Gastrocnemius medialis (tissue), 4 donors: Measurements from ENCODE around the gene EML3. TPM values are rescaled to one million over a fixed set of nuclear protein-coding genes. Genes with fewer than 3 reads are reported as not detected.
A peak's percentile ranks its signal among the peaks of the same experiment; 100 is the strongest.

ENCODE experiments used
- ATAC-seq, 2 donors: fragments of 150-250 bp; one replicate each; pipeline ENCODE4 v1.9.1; 2016
- DNase-seq, 2 donors: peaks; one replicate each; pipeline ENCODE4 v3.0.0-alpha.2; 2019
- H3K27ac ChIP-seq, 4 donors: fragments of 200-600 bp; sonication (generic); 1 replicate in 1 of 4; 2 replicates in 3 of 4; pipeline ENCODE4 v1.5.1; 2016 to 2018; ENCODE audit warnings: mild to moderate bottlenecking in 2 of 4, moderate library complexity in 1 of 4
- H3K27me3 ChIP-seq, 3 donors: fragments of 200-600 bp; sonication (generic) in 2 of 3; 1 replicate in 1 of 3; 2 replicates in 2 of 3; pipeline versions ENCODE4 v1.5.1 to v1.6.0; 2016 to 2019; ENCODE audit warnings: mild to moderate bottlenecking in 1 of 3, moderate library complexity in 1 of 3
- H3K36me3 ChIP-seq, 2 donors: fragments of 200-600 bp; sonication (generic) in 1 of 2; one replicate each; pipeline ENCODE4 v1.5.1; 2017 to 2018
- H3K4me1 ChIP-seq, 2 donors: fragments of 200-600 bp; sonication (generic) in 1 of 2; one replicate each; pipeline ENCODE4 v1.5.1; 2016 to 2017; ENCODE audit warnings: mild to moderate bottlenecking in 2 of 2
- H3K4me3 ChIP-seq, 4 donors: fragments of 200-600 bp; sonication (generic) in 3 of 4; 1 replicate in 1 of 4; 2 replicates in 3 of 4; pipeline ENCODE4 v1.5.1; 2016 to 2019; ENCODE audit warnings: mild to moderate bottlenecking in 2 of 4
- H3K9me3 ChIP-seq, 3 donors: fragments of 200-600 bp; sonication (generic) in 2 of 3; 1 replicate in 1 of 3; 2 replicates in 2 of 3; pipeline ENCODE4 v1.5.1; 2016 to 2019
- CTCF ChIP-seq, 5 experiments: fragments of 450-650 bp in 3 of 5; fragments of 200-600 bp in 2 of 5; sonication (generic) in 2 of 5; IDR thresholded peaks in 4 of 5; conservative IDR thresholded peaks in 1 of 5; 1 replicate in 4 of 5; 2 replicates in 1 of 5; pipeline ENCODE4 v1.5.1; 2016 to 2019; ENCODE audit warnings: antibody characterized with exemption in 5 of 5, mild to moderate bottlenecking in 3 of 5, moderate library complexity in 3 of 5
- POLR2A ChIP-seq, 2 donors: fragments of 450-650 bp; IDR thresholded peaks; one replicate each; pipeline ENCODE4 v1.6.1; 2017; ENCODE audit warnings: antibody characterized with exemption in 2 of 2, mild to moderate bottlenecking in 2 of 2, moderate library complexity in 2 of 2
- in situ Hi-C, 4 donors: fragments of 200-750 bp; cut with MboI; loops; one replicate each; pipeline versions ENCODE4 v1.15.0 to v1.8.0; 2017; ENCODE audit warnings: low sequenced_read_pairs in 4 of 4
- intact Hi-C: fragments of 100-400 bp; cut with DNase I; formaldehyde crosslinking; loops from one replicate; pipeline ENCODE4 v1.15.1; 2023; ENCODE audit warnings: low total_unique reads
- total RNA-seq, 4 donors: library from RNA; depleted of rRNA; stranded (reverse); fragments of >200 nt; gene quantifications; one replicate each; pipeline versions ENCODE4 v1.1.0 to v1.2.3, GENCODE V29; 2016

The EML3 gene
- total RNA-seq, 4 donors from 2014 or later: 4.7 to 7.9 (median 7.0) TPM

- intact Hi-C loops (loop anchor here (2.0 to 5.0 kb wide), 2 partner anchors 101 to 179 kb away; partner anchors contain the start of gene TAF6L), in situ Hi-C loops (no loop called here)
- H3K4me1 ChIP-seq: peaks cover 26 to 29% of the 10 kb centered on the region in 2 donors
- H3K36me3 ChIP-seq: peaks cover 0 to 57% of the 10 kb centered on the region in 2 donors
- H3K27me3 ChIP-seq: no peaks in the 10 kb centered on the region
- no peaks in the 10 kb centered on the region for H3K9me3 ChIP-seq
- DNase-seq (peak; percentile 53 to 78), ATAC-seq (peak in 1 of 2 donors; percentile 23)
- TF ChIP-seq POLR2A (IDR thresholded peaks at IDR 0.05): no peak
- peak; percentile 14 to 65 (median 43) for TF ChIP-seq CTCF (IDR thresholded peaks at IDR 0.05 in 4 of 5, conservative IDR thresholded peaks at IDR 0.05 in 1 of 5)
- peak overlapping the region; percentile 94 to 99 (median 96) for H3K27ac ChIP-seq
- H3K4me3 ChIP-seq: no peak overlapping the region
Observed at GRCh38 chr11:62593434-62594044, 19.0 kb downstream of the EML3 start.

GRCh38 chr11:62592989-62593421 is 19.6 kb downstream of the EML3 start:
- no peak for DNase-seq
- in situ Hi-C loops: no loop called here

GRCh38 chr11:62592146-62592815 is 20.3 kb downstream of the EML3 start:
- Histone ChIP-seq H3K9me3 (no peaks in the 10 kb centered on the region), H3K27ac (peak overlapping the region; percentile 94 to 99 (median 96)), H3K4me1 (peaks cover 26% of the 10 kb centered on the region in 2 donors), H3K27me3 (no peaks in the 10 kb centered on the region), H3K4me3 (peak overlapping the region; percentile 61 to 85 (median 72)), H3K36me3 (peaks cover 0 to 57% of the 10 kb centered on the region in 2 donors)
- in situ Hi-C loops: no loop called here
- peak in 1 of 2 donors; percentile 14 for ATAC-seq
- intact Hi-C loops: loop anchor here (1.0 to 5.0 kb wide), 4 partner anchors 9 to 180 kb away; partner anchors contain the start of genes EML3, MTA2 and TAF6L
- TF ChIP-seq CTCF (IDR thresholded peaks at IDR 0.05 in 4 of 5, conservative IDR thresholded peaks at IDR 0.05 in 1 of 5) (peak in 1 of 5 experiments; percentile 6), POLR2A (IDR thresholded peaks at IDR 0.05) (no peak)
- no peak for DNase-seq

More at GRCh38 chr11:62592989-62593421, 19.6 kb downstream of the EML3 start:
- intact Hi-C loops: loop anchor here (1.0 to 5.0 kb wide), 4 partner anchors 8 to 179 kb away; partner anchors contain the start of genes EML3, MTA2 and TAF6L
- H3K4me1 ChIP-seq: peaks cover 26% of the 10 kb centered on the region in 2 donors
- peak overlapping the region; percentile 94 to 99 (median 96) for H3K27ac ChIP-seq
- no peaks in the 10 kb centered on the region for H3K27me3 ChIP-seq
- ATAC-seq: no peak
- no peak for TF ChIP-seq POLR2A (IDR thresholded peaks at IDR 0.05)
- TF ChIP-seq CTCF (IDR thresholded peaks at IDR 0.05 in 4 of 5, conservative IDR thresholded peaks at IDR 0.05 in 1 of 5): no peak
- H3K4me3 ChIP-seq: no peak overlapping the region
- H3K36me3 ChIP-seq: peaks cover 0 to 57% of the 10 kb centered on the region in 2 donors
- no peaks in the 10 kb centered on the region for H3K9me3 ChIP-seq

GRCh38 chr11:62591448-62592145 is 21.0 kb downstream of the EML3 start, which contains the start of gene TUT1:
Gene TUT1, minus strand, starts transcription at chr11:62591523. Its CDS starts 38 bp downstream, at chr11:62591485.
- DNase-seq (peak; percentile 98), ATAC-seq (peak; percentile 94 to 96)
- Histone ChIP-seq H3K9me3 (no peaks in the 10 kb centered on the region), H3K36me3 (peaks cover 0 to 56% of the 10 kb centered on the region in 2 donors), H3K27me3 (no peaks in the 10 kb centered on the region), H3K4me1 (peaks cover 26% of the 10 kb centered on the region in 2 donors), H3K27ac (peak within 1 kb of the TSS; percentile 94 to 99 (median 96)), H3K4me3 (peak within 1 kb of the TSS; percentile 69 to 91 (median 84))
- intact Hi-C loops: loop anchor here (1.0 to 5.0 kb wide), 5 partner anchors 10 to 181 kb away; partner anchors contain the start of genes EML3, MTA2 and TAF6L
- no peak for TF ChIP-seq CTCF (IDR thresholded peaks at IDR 0.05 in 4 of 5, conservative IDR thresholded peaks at IDR 0.05 in 1 of 5)
- TF ChIP-seq POLR2A (IDR thresholded peaks at IDR 0.05): peak; percentile 94 to 98
- in situ Hi-C loops: no loop called here
